ENCODE results near the gene MBNL1.

MBNL1 gene

GRCh38 chr3:152377184-152377570 is 108.4 kb downstream of the MBNL1 start:
- H3K14ac ChIP-seq (ENCODE audit: low read length): no peak overlapping the region
- no peak overlapping the region for H4K91ac ChIP-seq (ENCODE audit: low read depth, low read length)
- DNase-seq: no peak
- H4K8ac ChIP-seq (ENCODE audit: low read depth, low read length): no peak overlapping the region
- H2AK5ac ChIP-seq (ENCODE audit: low read length): no peak overlapping the region
- no peak overlapping the region for H3K27ac ChIP-seq (ENCODE audit: low read depth, low read length)
- no peak overlapping the region for H2BK5ac ChIP-seq (ENCODE audit: low read depth, low read length, poor library complexity)
- H2AFZ ChIP-seq (ENCODE audit: insufficient read depth, low read length, poor library complexity): no peak overlapping the region
- H3K4me3 ChIP-seq (ENCODE audit: low read depth, low read length): no peak overlapping the region
- no peaks in the 10 kb centered on the region for H3K4me1 ChIP-seq (ENCODE audit: control insufficient read depth in 1 of 2, insufficient read depth in 2 of 2, low read length in 2 of 2)
- H3K27me3 ChIP-seq (ENCODE audit: insufficient read depth, low read length): no peaks in the 10 kb centered on the region
- H3K4ac ChIP-seq (ENCODE audit: low read depth, low read length): no peak overlapping the region
- H3K9me3 ChIP-seq (ENCODE audit: insufficient read depth, low read depth, low read length): no peaks in the 10 kb centered on the region
- H3K4me2 ChIP-seq (ENCODE audit: low read length): no peak overlapping the region
- no CpG with 5 or more reads among the region's 4 CpGs for WGBS (ENCODE audit: extremely low coverage, insufficient coverage, insufficient read length)
- H2BK12ac ChIP-seq (ENCODE audit: low read length): no peak overlapping the region
- H3K23ac ChIP-seq (ENCODE audit: low read length): no peak overlapping the region
- H3K79me1 ChIP-seq (ENCODE audit: low read length): no peaks in the 10 kb centered on the region
- no peak overlapping the region for H4K12ac ChIP-seq (ENCODE audit: low read depth, low read length)
- no peak overlapping the region for H3K9ac ChIP-seq (ENCODE audit: low read length)
- H2BK120ac ChIP-seq (ENCODE audit: insufficient read depth, low read length, poor library complexity): no peak overlapping the region
- no peaks in the 10 kb centered on the region for H3K79me2 ChIP-seq (ENCODE audit: control insufficient read depth, insufficient read depth, low read length, poor library complexity)
- no peak overlapping the region for H3K18ac ChIP-seq (ENCODE audit: low read length)
- no peaks in the 10 kb centered on the region for H3K36me3 ChIP-seq (ENCODE audit: control insufficient read depth in 1 of 2, insufficient read depth in 2 of 2, low read length in 2 of 2)

- Histone ChIP-seq H2BK120ac (ENCODE audit: insufficient read depth, low read length, poor library complexity) (no peak overlapping the region), H3K27ac (ENCODE audit: low read depth, low read length) (no peak overlapping the region), H3K18ac (ENCODE audit: low read length) (no peak overlapping the region), H3K4me3 (ENCODE audit: low read depth, low read length) (no peak overlapping the region), H3K79me2 (ENCODE audit: control insufficient read depth, insufficient read depth, low read length, poor library complexity) (no peaks in the 10 kb centered on the region), H4K91ac (ENCODE audit: low read depth, low read length) (no peak overlapping the region), H4K8ac (ENCODE audit: low read depth, low read length) (no peak overlapping the region), H3K4ac (ENCODE audit: low read depth, low read length) (no peak overlapping the region), H3K9me3 (ENCODE audit: insufficient read depth, low read depth, low read length) (no peaks in the 10 kb centered on the region), H3K23ac (ENCODE audit: low read length) (no peak overlapping the region), H3K9ac (ENCODE audit: low read length) (no peak overlapping the region), H3K14ac (ENCODE audit: low read length) (no peak overlapping the region), H2AK5ac (ENCODE audit: low read length) (no peak overlapping the region), H3K4me1 (ENCODE audit: control insufficient read depth in 1 of 2, insufficient read depth in 2 of 2, low read length in 2 of 2) (no peaks in the 10 kb centered on the region), H2BK12ac (ENCODE audit: low read length) (no peak overlapping the region), H3K4me2 (ENCODE audit: low read length) (no peak overlapping the region), H3K79me1 (ENCODE audit: low read length) (no peaks in the 10 kb centered on the region), H3K36me3 (ENCODE audit: control insufficient read depth in 1 of 2, insufficient read depth in 2 of 2, low read length in 2 of 2) (no peaks in the 10 kb centered on the region), H2AFZ (ENCODE audit: insufficient read depth, low read length, poor library complexity) (no peak overlapping the region), H2BK5ac (ENCODE audit: low read depth, low read length, poor library complexity) (no peak overlapping the region), H4K12ac (ENCODE audit: low read depth, low read length) (no peak overlapping the region), H3K27me3 (ENCODE audit: insufficient read depth, low read length) (no peaks in the 10 kb centered on the region)
- no CpG with 5 or more reads among the region's 4 CpGs for WGBS (ENCODE audit: extremely low coverage, insufficient coverage, insufficient read length)
- no peak for DNase-seq
Measured at GRCh38 chr3:152379415-152380042, 110.8 kb downstream of the MBNL1 start.

- no peaks in the 10 kb centered on the region for H3K79me1 ChIP-seq (ENCODE audit: low read length)
- no peak overlapping the region for H3K9ac ChIP-seq (ENCODE audit: low read length)
- no peak overlapping the region for H2AK5ac ChIP-seq (ENCODE audit: low read length)
- H3K27me3 ChIP-seq (ENCODE audit: insufficient read depth, low read length): no peaks in the 10 kb centered on the region
- no peak overlapping the region for H3K27ac ChIP-seq (ENCODE audit: low read depth, low read length)
- H4K8ac ChIP-seq (ENCODE audit: low read depth, low read length): no peak overlapping the region
- H2AFZ ChIP-seq (ENCODE audit: insufficient read depth, low read length, poor library complexity): no peak overlapping the region
- H3K9me3 ChIP-seq (ENCODE audit: insufficient read depth, low read depth, low read length): no peaks in the 10 kb centered on the region
- H3K4me2 ChIP-seq (ENCODE audit: low read length): no peak overlapping the region
- no peak overlapping the region for H3K23ac ChIP-seq (ENCODE audit: low read length)
- no peaks in the 10 kb centered on the region for H3K36me3 ChIP-seq (ENCODE audit: control insufficient read depth in 1 of 2, insufficient read depth in 2 of 2, low read length in 2 of 2)
- H3K14ac ChIP-seq (ENCODE audit: low read length): no peak overlapping the region
- H3K4me1 ChIP-seq (ENCODE audit: control insufficient read depth in 1 of 2, insufficient read depth in 2 of 2, low read length in 2 of 2): no peaks in the 10 kb centered on the region
- H3K79me2 ChIP-seq (ENCODE audit: control insufficient read depth, insufficient read depth, low read length, poor library complexity): no peaks in the 10 kb centered on the region
- H2BK120ac ChIP-seq (ENCODE audit: insufficient read depth, low read length, poor library complexity): no peak overlapping the region
- H3K4ac ChIP-seq (ENCODE audit: low read depth, low read length): no peak overlapping the region
- no peak overlapping the region for H2BK12ac ChIP-seq (ENCODE audit: low read length)
- DNase-seq: peak in 1 of 2 donors; percentile 7
- H2BK5ac ChIP-seq (ENCODE audit: low read depth, low read length, poor library complexity): no peak overlapping the region
- no peak overlapping the region for H4K12ac ChIP-seq (ENCODE audit: low read depth, low read length)
- H3K4me3 ChIP-seq (ENCODE audit: low read depth, low read length): no peak overlapping the region
- H3K18ac ChIP-seq (ENCODE audit: low read length): no peak overlapping the region
- no CpG with 5 or more reads among the region's 3 CpGs for WGBS (ENCODE audit: extremely low coverage, insufficient coverage, insufficient read length)
- no peak overlapping the region for H4K91ac ChIP-seq (ENCODE audit: low read depth, low read length)
Measured at GRCh38 chr3:152380043-152380442, 111.3 kb downstream of the MBNL1 start.

- no peak for DNase-seq
- H4K91ac ChIP-seq (ENCODE audit: low read depth, low read length): no peak overlapping the region
- H3K23ac ChIP-seq (ENCODE audit: low read length): no peak overlapping the region
- H2AFZ ChIP-seq (ENCODE audit: insufficient read depth, low read length, poor library complexity): no peak overlapping the region
- H2AK5ac ChIP-seq (ENCODE audit: low read length): no peak overlapping the region
- H3K27ac ChIP-seq (ENCODE audit: low read depth, low read length): no peak overlapping the region
- H3K14ac ChIP-seq (ENCODE audit: low read length): no peak overlapping the region
- H3K4ac ChIP-seq (ENCODE audit: low read depth, low read length): no peak overlapping the region
- H3K18ac ChIP-seq (ENCODE audit: low read length): no peak overlapping the region
- no peak overlapping the region for H2BK5ac ChIP-seq (ENCODE audit: low read depth, low read length, poor library complexity)
- H2BK120ac ChIP-seq (ENCODE audit: insufficient read depth, low read length, poor library complexity): no peak overlapping the region
- H3K79me2 ChIP-seq (ENCODE audit: control insufficient read depth, insufficient read depth, low read length, poor library complexity): no peaks in the 10 kb centered on the region
- no peak overlapping the region for H3K4me2 ChIP-seq (ENCODE audit: low read length)
- H3K4me3 ChIP-seq (ENCODE audit: low read depth, low read length): no peak overlapping the region
- no peak overlapping the region for H3K9ac ChIP-seq (ENCODE audit: low read length)
- no peak overlapping the region for H4K12ac ChIP-seq (ENCODE audit: low read depth, low read length)
- no peak overlapping the region for H4K8ac ChIP-seq (ENCODE audit: low read depth, low read length)
- H3K36me3 ChIP-seq (ENCODE audit: control insufficient read depth in 1 of 2, insufficient read depth in 2 of 2, low read length in 2 of 2): no peaks in the 10 kb centered on the region
- WGBS (ENCODE audit: extremely low coverage, insufficient coverage, insufficient read length): no CpG with 5 or more reads among the region's 2 CpGs
- H3K9me3 ChIP-seq (ENCODE audit: insufficient read depth, low read depth, low read length): no peaks in the 10 kb centered on the region
- no peaks in the 10 kb centered on the region for H3K79me1 ChIP-seq (ENCODE audit: low read length)
- H2BK12ac ChIP-seq (ENCODE audit: low read length): no peak overlapping the region
- no peaks in the 10 kb centered on the region for H3K4me1 ChIP-seq (ENCODE audit: control insufficient read depth in 1 of 2, insufficient read depth in 2 of 2, low read length in 2 of 2)
- no peaks in the 10 kb centered on the region for H3K27me3 ChIP-seq (ENCODE audit: insufficient read depth, low read length)
Measured at GRCh38 chr3:152381881-152382295, 113.2 kb downstream of the MBNL1 start.

All from trophoblast cell (in vitro differentiated cells and primary cell).